HL-60 (cell line): ENCODE data around the gene VDR.

Source experiments
- CTCF ChIP-seq: IDR thresholded peaks from one replicate; pipeline ENCODE4 v1.5.1; 2011; ENCODE audit warnings: low read length, control low read depth, inconsistent platforms; ENCODE audit not compliant: insufficient read depth
- REST ChIP-seq: IDR thresholded peaks from 2 replicates; pipeline ENCODE4 v1.6.1; 2012; ENCODE audit warnings: low read depth; ENCODE audit not compliant: insufficient replicate concordance

GRCh38 chr12:47801904-47802246 is 102.9 kb downstream of the VDR start:
- TF ChIP-seq CTCF (no peak), REST (no peak)
